Neural progenitor cell (in vitro differentiated cells): ENCODE data around the gene C2orf49. TPM values are rescaled to one million over a fixed set of nuclear protein-coding genes. Genes with fewer than 3 reads are reported as not detected.

Experiments used
- DNase-seq: peaks from one replicate; pipeline ENCODE4 v3.0.0-alpha.2; 2016; ENCODE audit warnings: low spot score
- H2AFZ ChIP-seq: fragments of 200-600 bp; sonication (generic); replicated peaks from 2 replicates; pipeline ENCODE4 v1.6.1; 2016; ENCODE audit warnings: antibody characterized with exemption
- H3F3A ChIP-seq: fragments of 200-600 bp; sonication (generic); 2 replicates; pipeline ENCODE4 v1.6.1; 2016; ENCODE audit warnings: antibody characterized with exemption, low read depth
- H3K27ac ChIP-seq: fragments of 200-600 bp; sonication (generic); 2 replicates; pipeline ENCODE4 v1.5.1; 2016; ENCODE audit warnings: mild to moderate bottlenecking
- H3K27me3 ChIP-seq: fragments of 200-600 bp; sonication (generic); 2 replicates; pipeline ENCODE4 v1.6.1; 2016; ENCODE audit warnings: mild to moderate bottlenecking, moderate library complexity
- H3K36me3 ChIP-seq: fragments of 200-600 bp; sonication (generic); 2 replicates; pipeline ENCODE4 v1.5.1; 2016
- H3K4me1 ChIP-seq: fragments of 200-600 bp; sonication (generic); 2 replicates; pipeline ENCODE4 v1.6.1; 2016; ENCODE audit warnings: mixed run types
- H3K4me2 ChIP-seq: fragments of 200-600 bp; sonication (generic); 2 replicates; pipeline ENCODE4 v1.6.1; 2016
- H3K4me3 ChIP-seq: fragments of 200-600 bp; sonication (generic); 2 replicates; pipeline ENCODE4 v1.5.1; 2016
- H3K79me2 ChIP-seq: fragments of 200-600 bp; sonication (generic); 2 replicates; pipeline ENCODE4 v1.6.1; 2016; ENCODE audit warnings: low read depth
- H3K9ac ChIP-seq: fragments of 200-600 bp; sonication (generic); 2 replicates; pipeline ENCODE4 v1.6.1; 2016
- H3K9me3 ChIP-seq: fragments of 200-600 bp; sonication (generic); 2 replicates; pipeline ENCODE4 v1.5.1; 2016; ENCODE audit warnings: low read depth
- H4K20me1 ChIP-seq: fragments of 200-600 bp; sonication (generic); 2 replicates; pipeline ENCODE4 v1.6.1; 2016; ENCODE audit warnings: low read depth
- H3K27ac Mint-ChIP-seq: 3 replicates; pipeline ENCODE4 v1.8.0; 2021; ENCODE audit warnings: mixed read lengths
- H3K27me3 Mint-ChIP-seq: 2 replicates; pipeline ENCODE4 v1.8.0; 2022; ENCODE audit warnings: low read depth, mild to moderate bottlenecking, inconsistent platforms, moderate library complexity, mixed read lengths; ENCODE audit not compliant: insufficient read depth
- H3K36me3 Mint-ChIP-seq: 3 replicates; pipeline ENCODE4 v1.8.0; 2021; ENCODE audit warnings: mixed read lengths
- H3K4me1 Mint-ChIP-seq: 3 replicates; pipeline ENCODE4 v1.8.0; 2021; ENCODE audit warnings: mixed read lengths
- H3K4me3 Mint-ChIP-seq: 3 replicates; pipeline ENCODE4 v1.8.0; 2021; ENCODE audit warnings: mild to moderate bottlenecking, moderate library complexity, mixed read lengths
- H3K9me3 Mint-ChIP-seq: 3 replicates; pipeline ENCODE4 v1.8.0; 2020; ENCODE audit warnings: mixed read lengths
- EZH2 ChIP-seq: fragments of 200-600 bp; sonication (generic); IDR thresholded peaks from 2 replicates; pipeline ENCODE4 v1.6.1; 2017; ENCODE audit warnings: antibody characterized with exemption, mild to moderate bottlenecking, moderate library complexity
- EZH2phosphoT487 ChIP-seq: fragments of 200-600 bp; sonication (generic); IDR thresholded peaks from 2 replicates; pipeline ENCODE4 v1.6.1; 2017; ENCODE audit warnings: antibody characterized with exemption
- total RNA-seq: library from RNA; depleted of rRNA; stranded (reverse); fragments of >200 nt; gene quantifications from 2 replicates; pipeline ENCODE4 v1.2.3, GENCODE V29; 2015; ENCODE audit warnings: low replicate concordance
- TF ChIP-seq, protein P1 (sequence below): fragments of 200-600 bp; sonication (generic); IDR thresholded peaks from 2 replicates; pipeline ENCODE4 v1.5.1; 2017; ENCODE audit warnings: antibody characterized with exemption, mild to moderate bottlenecking

Gene C2orf49
- total RNA-seq, 1 donor from 2014 or later, result 42.9 TPM

DNA sequence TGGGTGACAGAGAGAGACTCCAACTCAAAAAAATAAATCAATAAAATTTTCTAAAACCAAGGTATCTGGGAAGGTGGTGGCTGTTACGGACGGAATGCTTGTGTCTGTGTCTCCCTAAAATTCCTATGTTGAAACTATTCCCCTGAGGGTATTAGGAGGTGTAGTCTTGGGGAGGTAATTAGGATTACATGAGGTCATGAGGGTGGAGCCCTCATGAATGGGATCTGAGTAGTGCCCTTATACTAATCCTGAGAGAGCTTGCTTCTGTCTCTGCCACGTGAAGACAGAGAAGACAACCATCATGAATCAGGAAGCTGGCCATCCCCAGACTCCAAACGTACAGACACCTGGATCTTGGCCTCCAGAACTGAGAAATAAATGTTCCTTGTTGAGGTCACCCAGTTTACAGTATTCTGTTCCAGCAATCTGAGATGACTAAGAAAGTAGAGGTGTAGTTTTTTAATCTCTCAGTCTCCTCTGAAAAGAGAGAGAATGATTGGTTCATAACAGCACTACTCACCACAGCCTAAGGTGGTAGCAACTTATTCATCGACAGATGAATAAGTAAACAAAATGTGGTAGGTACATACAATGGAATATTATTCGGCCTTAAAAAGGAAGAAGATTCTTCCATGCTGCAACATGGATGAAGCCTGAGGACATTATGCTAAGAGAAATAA is 46.2 kb upstream of the C2orf49 start:
- Mint-ChIP-seq H3K27ac (no peak overlapping the region), H3K27me3 (no peaks in the 10 kb centered on the region), H3K4me1 (no peaks in the 10 kb centered on the region), H3K9me3 (no peaks in the 10 kb centered on the region), H3K36me3 (peaks cover 16% of the 10 kb centered on the region), H3K4me3 (no peak overlapping the region)
- Histone ChIP-seq H3K27ac (no peak overlapping the region), H3K4me3 (no peak overlapping the region), H3K36me3 (peaks cover 4% of the 10 kb centered on the region), H3K9me3 (no peaks in the 10 kb centered on the region), H3K27me3 (no peaks in the 10 kb centered on the region), H3F3A (no peaks in the 10 kb centered on the region), H3K9ac (no peak overlapping the region), H3K79me2 (no peaks in the 10 kb centered on the region), H2AFZ (no peak overlapping the region), H3K4me1 (no peaks in the 10 kb centered on the region), H4K20me1 (no peaks in the 10 kb centered on the region), H3K4me2 (no peak overlapping the region)
- no peak for DNase-seq
- TF ChIP-seq, protein P1, sequence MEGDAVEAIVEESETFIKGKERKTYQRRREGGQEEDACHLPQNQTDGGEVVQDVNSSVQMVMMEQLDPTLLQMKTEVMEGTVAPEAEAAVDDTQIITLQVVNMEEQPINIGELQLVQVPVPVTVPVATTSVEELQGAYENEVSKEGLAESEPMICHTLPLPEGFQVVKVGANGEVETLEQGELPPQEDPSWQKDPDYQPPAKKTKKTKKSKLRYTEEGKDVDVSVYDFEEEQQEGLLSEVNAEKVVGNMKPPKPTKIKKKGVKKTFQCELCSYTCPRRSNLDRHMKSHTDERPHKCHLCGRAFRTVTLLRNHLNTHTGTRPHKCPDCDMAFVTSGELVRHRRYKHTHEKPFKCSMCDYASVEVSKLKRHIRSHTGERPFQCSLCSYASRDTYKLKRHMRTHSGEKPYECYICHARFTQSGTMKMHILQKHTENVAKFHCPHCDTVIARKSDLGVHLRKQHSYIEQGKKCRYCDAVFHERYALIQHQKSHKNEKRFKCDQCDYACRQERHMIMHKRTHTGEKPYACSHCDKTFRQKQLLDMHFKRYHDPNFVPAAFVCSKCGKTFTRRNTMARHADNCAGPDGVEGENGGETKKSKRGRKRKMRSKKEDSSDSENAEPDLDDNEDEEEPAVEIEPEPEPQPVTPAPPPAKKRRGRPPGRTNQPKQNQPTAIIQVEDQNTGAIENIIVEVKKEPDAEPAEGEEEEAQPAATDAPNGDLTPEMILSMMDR, result no peak
- TF ChIP-seq EZH2phosphoT487 (no peak), EZH2 (no peak)

DNA sequence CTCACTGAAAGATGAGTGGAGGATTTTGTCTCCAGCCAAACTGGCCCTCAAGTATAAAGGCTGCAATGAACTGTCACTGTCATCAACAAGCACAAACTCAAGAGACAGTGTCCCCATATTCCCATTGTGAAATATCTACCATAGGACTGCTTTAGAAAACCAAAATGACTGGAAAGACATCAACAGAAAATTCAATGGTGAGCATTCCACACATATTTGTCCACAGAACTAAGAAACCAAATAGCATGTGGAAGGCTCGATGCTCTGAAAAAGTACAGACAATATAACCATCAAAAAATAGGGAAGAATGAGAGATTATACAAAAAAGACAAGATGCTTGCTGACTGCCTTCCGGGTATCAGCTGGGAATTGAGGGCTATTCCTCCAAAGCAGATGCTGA is 45.4 kb upstream of the C2orf49 start:
- H3K4me1 ChIP-seq, result no peaks in the 10 kb centered on the region
- H3K79me2 ChIP-seq, result no peaks in the 10 kb centered on the region
- Mint-ChIP-seq H3K9me3 (no peaks in the 10 kb centered on the region), H3K36me3 (peaks cover 16% of the 10 kb centered on the region), H3K27ac (no peak overlapping the region), H3K4me1 (no peaks in the 10 kb centered on the region), H3K4me3 (no peak overlapping the region), H3K27me3 (no peaks in the 10 kb centered on the region)
- no peaks in the 10 kb centered on the region for H3K9me3 ChIP-seq
- no peaks in the 10 kb centered on the region for H3K27me3 ChIP-seq
- no peak overlapping the region for H3K4me3 ChIP-seq
- DNase-seq, result no peak
- no peak overlapping the region for H3K27ac ChIP-seq
- no peaks in the 10 kb centered on the region for H4K20me1 ChIP-seq
- no peaks in the 10 kb centered on the region for H3F3A ChIP-seq
- no peak overlapping the region for H2AFZ ChIP-seq
- no peak overlapping the region for H3K9ac ChIP-seq
- H3K36me3 ChIP-seq, result peaks cover 4% of the 10 kb centered on the region
- TF ChIP-seq EZH2phosphoT487 (no peak), EZH2 (no peak)
- TF ChIP-seq, protein P1, result no peak
- H3K4me2 ChIP-seq, result no peak overlapping the region

DNA sequence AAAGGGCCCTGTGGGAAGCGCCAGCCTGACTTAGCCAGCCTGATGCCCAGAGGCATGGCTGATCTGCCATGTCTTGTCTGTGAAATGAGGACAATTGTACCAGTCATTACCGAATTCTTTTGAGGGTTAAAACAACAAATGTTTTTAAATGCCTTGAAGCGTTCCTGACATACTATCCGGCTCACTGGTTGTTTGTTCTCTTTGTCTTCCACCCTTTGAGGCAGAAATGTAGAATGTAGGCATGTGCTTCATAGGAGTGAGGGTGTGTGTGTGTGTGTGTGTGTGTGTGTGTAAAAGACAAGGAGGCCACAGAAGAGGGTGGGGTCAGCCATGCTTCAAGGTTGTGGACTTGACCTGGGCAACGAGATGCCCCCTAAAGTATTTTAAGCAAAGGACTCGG is 43.3 kb upstream of the C2orf49 start:
- H3K9me3 ChIP-seq, result no peaks in the 10 kb centered on the region
- Mint-ChIP-seq H3K9me3 (no peaks in the 10 kb centered on the region), H3K36me3 (peaks cover 16% of the 10 kb centered on the region), H3K27ac (no peak overlapping the region), H3K4me1 (no peaks in the 10 kb centered on the region), H3K4me3 (no peak overlapping the region), H3K27me3 (no peaks in the 10 kb centered on the region)
- TF ChIP-seq, protein P1, result no peak
- TF ChIP-seq EZH2phosphoT487, result no peak
- H3K4me2 ChIP-seq, result no peak overlapping the region
- H3K27ac ChIP-seq, result no peak overlapping the region
- H3K4me1 ChIP-seq, result no peaks in the 10 kb centered on the region
- no peak for DNase-seq
- H3K9ac ChIP-seq, result no peak overlapping the region
- H4K20me1 ChIP-seq, result no peaks in the 10 kb centered on the region
- H3F3A ChIP-seq, result no peaks in the 10 kb centered on the region
- H3K27me3 ChIP-seq, result no peaks in the 10 kb centered on the region
- H3K79me2 ChIP-seq, result peaks cover 3% of the 10 kb centered on the region
- H3K36me3 ChIP-seq, result peaks cover 4% of the 10 kb centered on the region
- no peak overlapping the region for H3K4me3 ChIP-seq
- no peak overlapping the region for H2AFZ ChIP-seq
